GM12878 (cell line): ENCODE measurements around the gene ACAP2. TPM values are rescaled to one million over a fixed set of nuclear protein-coding genes. Genes with fewer than 3 reads are reported as not detected.

Source experiments
- ATAC-seq: fragments of 200-7000 bp; cut with Tn5 transposase; 3 replicates; pipeline ENCODE4 v1.9.1; 2020; ENCODE audit warnings: mild to moderate bottlenecking, moderate library complexity
- BruUV-seq: library from RNA; stranded (reverse); fragments of 400-500 nt; replicated peaks from 2 replicates; lab custom pipeline; 2021; lab: Mats Ljungman, UMichigan
- CTCF ChIA-PET: fragments of 300-600 bp; sonication (Branson Sonifier 250); formaldehyde crosslinking; extraction: SDS; loops from one replicate; lab custom pipeline; 2021; ENCODE audit warnings: inconsistent platforms; lab: Yijun Ruan, JAX
- POLR2A ChIA-PET: fragments of 350-600 bp; formaldehyde crosslinking; extraction: SDS; loops from one replicate; lab custom pipeline; 2021; ENCODE audit warnings: inconsistent platforms; lab: Charles Lee
- RAD21 ChIA-PET: fragments of 300-600 bp; sonication (Branson Sonifier 250); formaldehyde crosslinking; loops from one replicate; lab custom pipeline; 2023; ENCODE audit warnings: antibody characterized with exemption; ENCODE audit not compliant: unreplicated experiment; lab: Charles Lee
- SMC1A ChIA-PET: fragments of 300-600 bp; sonication (Branson Sonifier 250); formaldehyde crosslinking; loops from one replicate; lab custom pipeline; 2023; ENCODE audit not compliant: unreplicated experiment, uncharacterized antibody; lab: Charles Lee
- DNase-seq: peaks from one replicate; pipeline ENCODE4 v3.0.0-alpha.2; 2011; ENCODE audit warnings: low read depth, low spot score
- FAIRE-seq: peaks from 3 replicates; lab custom pipeline; 2011; peaks lifted over from hg19 to GRCh38; lab: Jason Lieb, UNC
- H2AFZ ChIP-seq: 2 replicates; pipeline ENCODE4 v1.6.0; 2011; ENCODE audit warnings: low read depth, low read length, control low read depth; ENCODE audit not compliant: control insufficient read depth
- H3K27ac ChIP-seq: 2 replicates; pipeline ENCODE4 v1.5.1; 2011; ENCODE audit warnings: control low read depth; ENCODE audit not compliant: control insufficient read depth, insufficient read depth
- H3K27me3 ChIP-seq, 2 experiments: replicated peaks in 1 of 2; 2 replicates each; pipeline versions ENCODE4 v1.6.0 to v1.6.1; 2011; ENCODE audit warnings: low read length in 1 of 2; ENCODE audit not compliant: control insufficient read depth in 2 of 2, insufficient read depth in 2 of 2
- H3K36me3 ChIP-seq, 2 experiments: 2 replicates each; pipeline ENCODE4 v1.5.1; 2011; ENCODE audit warnings: low read length in 1 of 2; ENCODE audit not compliant: control insufficient read depth in 2 of 2, insufficient read depth in 2 of 2
- H3K4me1 ChIP-seq: 2 replicates; pipeline ENCODE4 v1.6.1; 2011; ENCODE audit warnings: mild to moderate bottlenecking, low read length, moderate library complexity, mixed read lengths; ENCODE audit not compliant: control insufficient read depth, insufficient read depth
- H3K4me2 ChIP-seq: 2 replicates; pipeline ENCODE4 v1.6.0; 2011; ENCODE audit warnings: control low read depth; ENCODE audit not compliant: control insufficient read depth, insufficient read depth
- H3K4me3 ChIP-seq: fragments of 200-600 bp; sonication (generic); 2 replicates; pipeline ENCODE4 v1.5.1; 2016
- H3K79me2 ChIP-seq: 2 replicates; pipeline ENCODE4 v1.6.0; 2011; ENCODE audit warnings: low read length; ENCODE audit not compliant: control insufficient read depth, insufficient read depth
- H3K9ac ChIP-seq: 2 replicates; pipeline ENCODE4 v1.8.0; 2011; ENCODE audit warnings: low read length, control low read depth, mixed read lengths; ENCODE audit not compliant: control insufficient read depth, insufficient read depth
- H3K9me3 ChIP-seq: replicated peaks from 3 replicates; pipeline ENCODE4 v1.5.1; 2011; ENCODE audit warnings: mild to moderate bottlenecking, low read length; ENCODE audit not compliant: control insufficient read depth, insufficient read depth
- H4K20me1 ChIP-seq: 2 replicates; pipeline ENCODE4 v1.6.0; 2011; ENCODE audit not compliant: control insufficient read depth, insufficient read depth
- BCL11A ChIP-seq: IDR thresholded peaks from 2 replicates; pipeline ENCODE4 v1.6.1; 2011; ENCODE audit warnings: low read depth, low read length
- EP300 ChIP-seq, 2 experiments: fragments of 150-350 bp in 1 of 2; IDR thresholded peaks; 2 replicates each; pipeline ENCODE4 v1.6.1; 2011 to 2012; ENCODE audit warnings: low read depth in 2 of 2, low read length in 2 of 2, borderline replicate concordance in 1 of 2, improper control_type of control experiment in 1 of 2, inconsistent platforms in 1 of 2; ENCODE audit not compliant: control insufficient read depth in 1 of 2
- JUND ChIP-seq: IDR thresholded peaks from 2 replicates; pipeline ENCODE4 v1.6.1; 2012; ENCODE audit warnings: low read depth, mild to moderate bottlenecking, low read length, improper control_type of control experiment, moderate library complexity
- NFIC ChIP-seq: IDR thresholded peaks from 2 replicates; pipeline ENCODE4 v1.6.1; 2012; ENCODE audit warnings: low read depth, mild to moderate bottlenecking, inconsistent platforms, low read length, moderate library complexity
- RCOR1 ChIP-seq: conservative IDR thresholded peaks from 2 replicates; pipeline ENCODE4 v1.6.1; 2012; ENCODE audit warnings: low read depth, low read length, improper control_type of control experiment
- TCF7 ChIP-seq: IDR thresholded peaks from 2 replicates; pipeline ENCODE4 v1.6.1; 2014; ENCODE audit warnings: antibody characterized with exemption, borderline replicate concordance
- ZNF24 ChIP-seq: fragments of 450-650 bp; IDR thresholded peaks from 2 replicates; pipeline ENCODE4 v1.6.1; 2017; ENCODE audit warnings: antibody characterized with exemption, mild to moderate bottlenecking
- whole genome bisulfite sequencing: methylation state at CpG from one replicate; pipeline ENCODE4 v1.1.6; 2016; ENCODE audit warnings: low lambda C conversion rate; ENCODE audit not compliant: insufficient replicate concordance, insufficient coverage; ENCODE audit errors: missing lambda C conversion rate; 5-methylcytosine and 5-hydroxymethylcytosine counted together
- in situ Hi-C: fragments of 300-500 bp; cut with MboI; formaldehyde crosslinking; loops from 9 replicates; pipeline ENCODE4 v1.14.3; 2018; ENCODE audit warnings: mixed read lengths
- intact Hi-C: fragments of 100-400 bp; cut with micrococcal nuclease; formaldehyde crosslinking; loops from one replicate; pipeline ENCODE4 v1.14.2; 2022; ENCODE audit not compliant: unreplicated experiment
- polyA plus RNA-seq, 11 experiments: library from polyadenylated mRNA; depleted of rRNA in 4 of 11; unstranded in 6 of 11; stranded (reverse) in 5 of 11; fragments of >200 nt; fragmentation: Nextera tagmentation in 4 of 11; fragmentation: Illumina TruSeq in 1 of 11; extraction: Ambion mirVana in 4 of 11; extraction: Trizol in 1 of 11; gene quantifications; 1 replicate in 1 of 11; 2 replicates in 10 of 11; pipeline versions ENCODE4 v1.2.1 to v1.2.3, GENCODE V29; 2011 to 2016; ENCODE audit warnings: inconsistent platforms in 2 of 11, missing spikeins in 2 of 11, low read depth in 1 of 11
- total RNA-seq, 4 experiments: library from RNA; depleted of rRNA in 3 of 4; stranded (reverse); fragments of >200 nt in 3 of 4; fragmentation: Illumina TruSeq in 1 of 4; extraction: Trizol in 1 of 4; gene quantifications; 2 replicates each; pipeline versions ENCODE4 v1.2.1 to v1.2.3, GENCODE V29; 2013 to 2021
- TF ChIP-seq, protein P1 (sequence below): fragments of 150-350 bp; IDR thresholded peaks from 2 replicates; pipeline ENCODE4 v1.6.1; 2014; ENCODE audit warnings: mild to moderate bottlenecking, low read depth, low read length

The ACAP2 gene
- total and polyA plus RNA-seq, 10 of the 15 experiments (the other 5 are each of a cell fraction or from before 2014, with no cell fraction given): 7.1 to 53.8 (median 35.7) TPM

DNA sequence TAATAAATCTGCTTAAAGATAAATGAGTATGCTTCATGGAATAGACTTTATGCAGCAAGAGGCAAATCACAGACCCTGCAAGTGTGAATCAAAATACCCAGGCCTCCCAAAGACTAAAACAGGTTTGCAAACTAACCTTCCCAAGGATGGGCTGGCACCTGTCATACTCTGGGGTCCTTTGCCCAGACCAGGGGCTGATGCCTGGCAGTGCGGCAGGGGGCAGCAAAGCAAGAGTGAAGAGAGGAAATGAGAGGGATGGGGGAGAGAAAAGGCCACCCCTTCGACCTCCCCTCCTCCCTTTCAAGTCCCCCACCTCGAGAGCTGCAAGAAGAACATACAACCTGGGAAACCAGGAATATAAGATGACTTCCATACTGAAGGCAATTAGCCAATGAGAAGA, 203.7 kb downstream of the ACAP2 start:
- RAD21 ChIA-PET: no interaction called here
- SMC1A ChIA-PET: interaction anchor here (1.3 kb wide), 1 partner anchor 13 kb away, joined by 3 read pairs; no protein-coding TSS in a partner anchor

DNA sequence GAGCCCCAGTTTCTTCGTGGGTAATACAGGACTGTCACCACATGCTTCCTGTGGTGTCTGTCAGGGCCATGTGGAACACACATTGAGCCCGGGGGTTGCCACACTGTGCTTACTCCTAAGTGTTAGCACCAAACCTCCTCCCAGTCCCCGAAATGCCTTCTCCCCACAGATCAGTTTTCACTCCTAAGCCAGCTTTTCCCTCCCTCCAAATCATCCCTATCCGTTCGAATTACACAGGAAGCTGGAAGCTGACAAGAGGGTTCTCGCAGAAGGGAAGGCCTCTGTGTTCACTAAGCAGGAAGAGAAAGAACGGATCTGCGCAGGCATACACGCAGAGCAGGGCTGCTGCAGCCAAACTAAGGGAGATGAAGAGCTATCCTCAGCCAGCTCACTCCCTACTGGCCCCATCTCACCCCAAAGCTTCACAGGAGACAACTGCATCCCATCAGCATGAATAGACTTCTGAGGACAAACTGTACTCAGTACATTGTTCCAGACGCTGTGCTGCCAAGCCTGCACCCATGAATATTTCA, 204.2 kb downstream of the ACAP2 start:
- no TSS peak for BruUV-seq
- POLR2A ChIA-PET: interaction anchor here (0.9 kb wide), 1 partner anchor 9 kb away, joined by 3 read pairs; no protein-coding TSS in a partner anchor
- CTCF ChIA-PET: interaction anchor here (2.0 kb wide), 1 partner anchor 11 kb away, joined by 5 read pairs; no protein-coding TSS in a partner anchor
- H3K9me3 ChIP-seq: peaks cover 12% of the 10 kb centered on the region; the same call in 2 of the 3 replicates
- DNase-seq: no peak
- no peak overlapping the region for H3K27ac ChIP-seq
- RAD21 ChIA-PET: no interaction called here
- H3K79me2 ChIP-seq: no peaks in the 10 kb centered on the region
- H3K4me2 ChIP-seq: no peak overlapping the region
- H2AFZ ChIP-seq: no peak overlapping the region
- no peak overlapping the region for H3K9ac ChIP-seq
- no peaks in the 10 kb centered on the region for H4K20me1 ChIP-seq
- H3K4me3 ChIP-seq: no peak overlapping the region
- in situ Hi-C loops (no loop called here), intact Hi-C loops (no loop called here)
- no peak for FAIRE-seq
- SMC1A ChIA-PET: no interaction called here
- ATAC-seq: no peak
- H3K27me3 ChIP-seq: no peaks in the 10 kb centered on the region
- 80% methylated on average over 10 of the region's 10 CpGs for WGBS
- no peak for TF ChIP-seq ZNF24
- TF ChIP-seq TCF7: no peak
- no peak for TF ChIP-seq NFIC
- no peak for TF ChIP-seq BCL11A
- no peaks in the 10 kb centered on the region for H3K36me3 ChIP-seq
- no peaks in the 10 kb centered on the region for H3K4me1 ChIP-seq

More for the DNA sequence above, 203.7 kb downstream of the ACAP2 start:
- FAIRE-seq: no peak
- no peak for TF ChIP-seq RCOR1
- TF ChIP-seq, protein P1, sequence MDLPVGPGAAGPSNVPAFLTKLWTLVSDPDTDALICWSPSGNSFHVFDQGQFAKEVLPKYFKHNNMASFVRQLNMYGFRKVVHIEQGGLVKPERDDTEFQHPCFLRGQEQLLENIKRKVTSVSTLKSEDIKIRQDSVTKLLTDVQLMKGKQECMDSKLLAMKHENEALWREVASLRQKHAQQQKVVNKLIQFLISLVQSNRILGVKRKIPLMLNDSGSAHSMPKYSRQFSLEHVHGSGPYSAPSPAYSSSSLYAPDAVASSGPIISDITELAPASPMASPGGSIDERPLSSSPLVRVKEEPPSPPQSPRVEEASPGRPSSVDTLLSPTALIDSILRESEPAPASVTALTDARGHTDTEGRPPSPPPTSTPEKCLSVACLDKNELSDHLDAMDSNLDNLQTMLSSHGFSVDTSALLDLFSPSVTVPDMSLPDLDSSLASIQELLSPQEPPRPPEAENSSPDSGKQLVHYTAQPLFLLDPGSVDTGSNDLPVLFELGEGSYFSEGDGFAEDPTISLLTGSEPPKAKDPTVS: no peak
- TF ChIP-seq JUND: no peak
- TF ChIP-seq EP300 (IDR thresholded peaks at IDR 0.05; ENCODE audit: borderline replicate concordance in 1 of 2, control insufficient read depth in 1 of 2, low read depth in 2 of 2, low read length in 2 of 2): no peak
- Histone ChIP-seq H3K27me3 (no peaks in the 10 kb centered on the region), H3K36me3 (no peaks in the 10 kb centered on the region), H3K9ac (no peak overlapping the region), H3K4me3 (no peak overlapping the region), H3K79me2 (no peaks in the 10 kb centered on the region), H3K27ac (no peak overlapping the region), H3K9me3 (peaks cover 12% of the 10 kb centered on the region; the same call in 2 of the 3 replicates), H3K4me1 (no peaks in the 10 kb centered on the region), H4K20me1 (no peaks in the 10 kb centered on the region), H2AFZ (no peak overlapping the region), H3K4me2 (no peak overlapping the region)
- CTCF ChIA-PET: interaction anchor here (2.0 kb wide), 1 partner anchor 11 kb away, joined by 5 read pairs; no protein-coding TSS in a partner anchor
- no TSS peak for BruUV-seq
- intact Hi-C loops: no loop called here
- POLR2A ChIA-PET: interaction anchor here (0.9 kb wide), 1 partner anchor 10 kb away, joined by 3 read pairs; no protein-coding TSS in a partner anchor
- 70% methylated on average over 3 of the region's 3 CpGs for WGBS
- ATAC-seq: no peak
- no peak for DNase-seq
- in situ Hi-C loops: no loop called here
